HepG2 (cell line): ENCODE results near the gene MEX3D. TPM values are rescaled to one million over a fixed set of nuclear protein-coding genes. Genes with fewer than 3 reads are reported as not detected.

Source experiments
- ATAC-seq: fragments of 200-7000 bp; cut with Tn5 transposase; 3 replicates; pipeline ENCODE4 v1.9.1; 2020; ENCODE audit warnings: mild to moderate bottlenecking, moderate library complexity
- BruUV-seq: library from RNA; stranded (reverse); fragments of 400-500 nt; replicated peaks from 2 replicates; lab custom pipeline; 2021; lab: Mats Ljungman, UMichigan
- CTCF ChIA-PET: fragments of 300-600 bp; formaldehyde crosslinking; extraction: SDS; loops from one replicate; lab custom pipeline; 2021; ENCODE audit warnings: low total read pairs, inconsistent platforms, low intra/inter-chr PET ratio; lab: Yijun Ruan, JAX
- POLR2A ChIA-PET: fragments of 350-600 bp; sonication (Branson Sonifier 250); formaldehyde crosslinking; loops from one replicate; lab custom pipeline; 2020; ENCODE audit warnings: antibody characterized with exemption, inconsistent platforms; lab: Yijun Ruan, JAX
- DNase-seq: peaks from one replicate; pipeline ENCODE4 v3.0.0-alpha.2; 2015; ENCODE audit warnings: low spot score
- FAIRE-seq: peaks from 3 replicates; lab custom pipeline; 2011; peaks lifted over from hg19 to GRCh38; lab: Jason Lieb, UNC
- H2AFZ ChIP-seq: one replicate; pipeline ENCODE4 v1.6.1; 2011; ENCODE audit warnings: low read length, inconsistent platforms
- H3K27ac ChIP-seq: fragments of 300-600 bp; 3 replicates; pipeline ENCODE4 v1.8.0; 2011; ENCODE audit warnings: mixed run types, mild to moderate bottlenecking, mixed read lengths, low read length, inconsistent platforms; ENCODE audit not compliant: insufficient read depth; ENCODE audit errors: extremely low read length
- H3K27me3 ChIP-seq, 2 experiments: fragments of 200-600 bp in 1 of 2; 2 replicates in 1 of 2; 3 replicates in 1 of 2; pipeline versions ENCODE4 v1.6.0 to v1.8.0; 2011; ENCODE audit warnings: low read length in 2 of 2, mild to moderate bottlenecking in 2 of 2, moderate library complexity in 2 of 2, inconsistent platforms in 1 of 2; ENCODE audit not compliant: insufficient read depth in 2 of 2, control insufficient read depth in 1 of 2
- H3K36me3 ChIP-seq, 2 experiments: fragments of 200-600 bp in 1 of 2; replicated peaks in 1 of 2; 2 replicates in 1 of 2; 3 replicates in 1 of 2; pipeline versions ENCODE4 v1.5.1 to v1.8.0; 2011; ENCODE audit warnings: low read length in 2 of 2, inconsistent platforms in 1 of 2; ENCODE audit not compliant: insufficient read depth in 2 of 2, control insufficient read depth in 1 of 2
- H3K4me1 ChIP-seq: 2 replicates; pipeline ENCODE4 v1.5.1; 2012; ENCODE audit warnings: low read length, inconsistent platforms; ENCODE audit not compliant: insufficient read depth
- H3K4me2 ChIP-seq: 2 replicates; pipeline ENCODE4 v1.6.0; 2011; ENCODE audit warnings: low read depth, low read length, inconsistent platforms
- H3K4me3 ChIP-seq, 3 experiments: fragments of 200-600 bp in 1 of 3; sonication (generic), shearing (Covaris generic) in 1 of 3; replicated peaks in 1 of 3; 2 replicates each; pipeline ENCODE4 v1.5.1; 2011 to 2016; ENCODE audit warnings: low read length in 3 of 3, inconsistent platforms in 2 of 3, low read depth in 2 of 3, mild to moderate bottlenecking in 2 of 3, control low read depth in 1 of 3, mixed read lengths in 1 of 3; ENCODE audit not compliant: insufficient read depth in 1 of 3
- H3K79me2 ChIP-seq: one replicate; pipeline ENCODE4 v1.6.1; 2011; ENCODE audit warnings: low read length, inconsistent platforms; ENCODE audit not compliant: insufficient read depth
- H3K9ac ChIP-seq: 2 replicates; pipeline ENCODE4 v1.6.0; 2011; ENCODE audit warnings: mild to moderate bottlenecking, low read depth, low read length, inconsistent platforms; ENCODE audit not compliant: insufficient read depth
- H3K9me3 ChIP-seq: 2 replicates; pipeline ENCODE4 v1.5.1; 2012; ENCODE audit warnings: mild to moderate bottlenecking, low read length
- H4K20me1 ChIP-seq: 2 replicates; pipeline ENCODE4 v1.6.0; 2011; ENCODE audit warnings: inconsistent platforms, mild to moderate bottlenecking, low read length, moderate library complexity; ENCODE audit not compliant: insufficient read depth
- ATF7 ChIP-seq, 2 experiments: fragments of 450-650 bp in 1 of 2; sonication (generic) in 1 of 2; formaldehyde crosslinking in 1 of 2; IDR thresholded peaks; 2 replicates each; pipeline versions ENCODE4 v1.4.0 to v1.6.1; 2016 to 2020; ENCODE audit warnings: antibody characterized with exemption in 1 of 2, mild to moderate bottlenecking in 1 of 2, missing genetic modification reagents in 1 of 2
- CEBPB ChIP-seq: IDR thresholded peaks from 2 replicates; pipeline ENCODE4 v1.6.1; 2011; ENCODE audit warnings: low read depth, low read length, improper control_type of control experiment, borderline replicate concordance
- GATAD2A ChIP-seq: IDR thresholded peaks from 2 replicates; pipeline ENCODE4 v1.6.1; 2016
- NFYC ChIP-seq: IDR thresholded peaks from 2 replicates; pipeline ENCODE4 v1.6.1; 2016; ENCODE audit warnings: missing genetic modification reagents, missing compliant biosample characterization
- REST ChIP-seq, 2 experiments: IDR thresholded peaks; 2 replicates each; pipeline ENCODE4 v1.6.1; 2011 to 2012; ENCODE audit warnings: low read length in 2 of 2, borderline replicate concordance in 1 of 2, low read depth in 1 of 2, mild to moderate bottlenecking in 1 of 2, moderate library complexity in 1 of 2
- SUZ12 ChIP-seq: fragments of 150-350 bp; IDR thresholded peaks from 2 replicates; pipeline ENCODE4 v1.6.1; 2014; ENCODE audit warnings: low read depth, low read length
- ZMYM3 ChIP-seq: sonication (generic); formaldehyde crosslinking; IDR thresholded peaks from 2 replicates; pipeline ENCODE4 v1.5.1; 2020; ENCODE audit warnings: mild to moderate bottlenecking, missing genetic modification reagents
- ZNF605 ChIP-seq: sonication (generic); formaldehyde crosslinking; IDR thresholded peaks from 2 replicates; pipeline ENCODE4 v1.8.0; 2022; ENCODE audit warnings: mild to moderate bottlenecking, missing genetic modification reagents
- ZNF761 ChIP-seq: sonication (generic); formaldehyde crosslinking; conservative IDR thresholded peaks from 2 replicates; pipeline ENCODE4 v1.4.0; 2020; ENCODE audit warnings: mild to moderate bottlenecking, missing genetic modification reagents
- WGBS: methylation state at CpG from one replicate; pipeline ENCODE4 v1.1.6; 2017; ENCODE audit warnings: low lambda C conversion rate; 5-methylcytosine and 5-hydroxymethylcytosine counted together
- in situ Hi-C: cut with HindIII; loops from 2 replicates; pipeline ENCODE4 v1.10.0; 2017; ENCODE audit warnings: low pct_unique_long_range_greater_than_20kb; ENCODE audit not compliant: extremely low pct_ligation_motif_present
- intact Hi-C: fragments of 100-400 bp; cut with micrococcal nuclease; formaldehyde crosslinking; loops from one replicate; pipeline ENCODE4 v1.10.0; 2022; ENCODE audit not compliant: unreplicated experiment
- polyA plus RNA-seq, 8 experiments: library from polyadenylated mRNA; depleted of rRNA in 3 of 8; stranded (reverse) in 7 of 8; unstranded in 1 of 8; fragments of >200 nt; fragmentation: Illumina TruSeq in 4 of 8; extraction: Trizol in 4 of 8; gene quantifications; 2 replicates each; pipeline versions ENCODE4 v1.2.1 to v1.2.3, GENCODE V29; 2011 to 2016; ENCODE audit warnings: low read depth in 4 of 8, missing spikeins in 1 of 8, mixed read lengths in 1 of 8; ENCODE audit not compliant: insufficient read depth in 1 of 8
- total RNA-seq, 5 experiments: library from RNA; depleted of rRNA; stranded (reverse); fragments of >200 nt; fragmentation: Illumina TruSeq; extraction: Trizol; gene quantifications; 2 replicates each; pipeline ENCODE4 v1.2.3, GENCODE V29; 2016; ENCODE audit warnings: low read depth in 1 of 5
- TF ChIP-seq, protein P1 (sequence below), 2 experiments: sonication (generic) in 1 of 2; formaldehyde crosslinking in 1 of 2; IDR thresholded peaks; 2 replicates each; pipeline versions ENCODE4 v1.5.1 to v1.6.1; 2011 to 2020; ENCODE audit warnings: borderline replicate concordance in 1 of 2, low read depth in 1 of 2, low read length in 1 of 2, mild to moderate bottlenecking in 1 of 2, missing genetic modification reagents in 1 of 2, moderate library complexity in 1 of 2

The MEX3D gene
- total and polyA plus RNA-seq, 2 of the 13 experiments (the other 11 are each of a cell fraction or from before 2014, with no cell fraction given), result 3.6 to 17.1 TPM

DNA sequence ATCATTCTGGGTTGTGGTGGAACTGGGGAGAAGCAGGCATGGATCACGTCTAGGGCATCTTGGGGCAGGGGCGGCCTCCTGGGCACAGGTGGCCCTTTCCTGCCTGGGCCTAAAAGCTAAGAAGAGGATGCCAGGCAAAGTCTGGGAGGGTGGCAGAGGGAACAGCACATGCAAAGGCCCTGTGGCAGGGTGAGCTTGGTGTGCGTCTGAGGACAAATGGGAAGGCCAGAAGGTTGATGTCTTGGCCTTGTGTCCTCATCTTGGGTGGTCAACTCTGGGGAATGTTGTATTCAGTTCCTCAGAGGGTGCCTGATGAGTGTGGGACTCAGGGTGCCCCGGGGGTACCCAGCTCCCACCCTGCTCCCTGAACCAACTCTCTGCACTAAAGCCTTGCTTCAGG, 49.7 kb downstream of the MEX3D start:
- Histone ChIP-seq H3K4me1 (peaks cover 19% of the 10 kb centered on the region), H3K27me3 (peaks cover 11 to 48% of the 10 kb centered on the region in 2 experiments), H3K9me3 (no peaks in the 10 kb centered on the region), H3K4me3 (no peak overlapping the region), H3K36me3 (no peaks in the 10 kb centered on the region), H2AFZ (no peak overlapping the region), H3K9ac (no peak overlapping the region), H4K20me1 (no peaks in the 10 kb centered on the region), H3K4me2 (no peak overlapping the region), H3K79me2 (no peaks in the 10 kb centered on the region), H3K27ac (no peak overlapping the region)
- FAIRE-seq, result no peak
- 40% methylated on average over 3 of the region's 4 CpGs for WGBS
- BruUV-seq, result no TSS peak
- no peak for DNase-seq
- ChIA-PET CTCF (no interaction called here), POLR2A (no interaction called here)
- in situ Hi-C loops, result no loop called here
- TF ChIP-seq SUZ12, result no peak
- no peak for TF ChIP-seq ZNF761 (CRISPR knock-in tag)
- 0 out of 2 replicates have a peak, but pooled peaks have one; percentile 23 for TF ChIP-seq ZMYM3
- no peak for ATAC-seq
- intact Hi-C loops, result no loop called here

DNA sequence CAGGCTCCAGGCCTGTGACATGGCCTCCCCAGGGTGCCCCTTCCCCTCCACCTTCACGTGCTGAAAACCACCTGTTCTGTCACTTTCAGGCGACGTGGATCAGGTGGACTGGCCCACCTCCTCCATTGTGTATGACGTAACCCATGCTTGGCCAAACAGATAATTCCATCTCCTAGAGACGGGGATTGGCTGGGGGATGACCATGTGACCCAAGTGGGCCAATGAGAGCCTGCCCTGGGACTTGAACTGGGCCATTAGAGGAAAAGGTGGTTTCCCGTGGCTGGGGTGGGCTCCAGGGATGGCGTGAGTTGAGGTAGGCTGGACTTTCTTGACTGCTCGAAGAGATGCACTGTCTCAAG, 51.8 kb downstream of the MEX3D start:
- Histone ChIP-seq H3K9me3 (no peaks in the 10 kb centered on the region), H3K4me2 (no peak overlapping the region), H3K9ac (no peak overlapping the region), H3K4me3 (no peak overlapping the region), H4K20me1 (no peaks in the 10 kb centered on the region), H3K4me1 (peaks cover 21% of the 10 kb centered on the region), H3K79me2 (no peaks in the 10 kb centered on the region), H3K36me3 (no peaks in the 10 kb centered on the region), H2AFZ (no peak overlapping the region), H3K27ac (no peak overlapping the region), H3K27me3 (peaks cover 0 to 28% of the 10 kb centered on the region in 2 experiments; a peak in 3 of 5 replicates)
- peak; percentile 44 for DNase-seq
- intact Hi-C loops, result no loop called here
- WGBS, result 31% methylated on average over 8 of the region's 8 CpGs
- no TSS peak for BruUV-seq
- in situ Hi-C loops, result no loop called here
- ChIA-PET CTCF (no interaction called here), POLR2A (no interaction called here)
- no peak for FAIRE-seq
- no peak for ATAC-seq
- TF ChIP-seq ZNF605 (no peak), REST (IDR thresholded peaks at IDR 0.05; ENCODE audit: borderline replicate concordance in 1 of 2, low read depth in 1 of 2, low read length in 2 of 2) (no peak), ATF7 (IDR thresholded peaks at IDR 0.05) (peak; percentile 94), ATF7 (CRISPR knock-in tag; IDR thresholded peaks at IDR 0.05) (no peak), GATAD2A (CRISPR knock-in tag) (no peak), NFYC (CRISPR knock-in tag) (peak; percentile 69), CEBPB (peak; percentile 16; the same call in 1 of the 2 replicates)
- TF ChIP-seq, protein P1, sequence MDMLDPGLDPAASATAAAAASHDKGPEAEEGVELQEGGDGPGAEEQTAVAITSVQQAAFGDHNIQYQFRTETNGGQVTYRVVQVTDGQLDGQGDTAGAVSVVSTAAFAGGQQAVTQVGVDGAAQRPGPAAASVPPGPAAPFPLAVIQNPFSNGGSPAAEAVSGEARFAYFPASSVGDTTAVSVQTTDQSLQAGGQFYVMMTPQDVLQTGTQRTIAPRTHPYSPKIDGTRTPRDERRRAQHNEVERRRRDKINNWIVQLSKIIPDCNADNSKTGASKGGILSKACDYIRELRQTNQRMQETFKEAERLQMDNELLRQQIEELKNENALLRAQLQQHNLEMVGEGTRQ (IDR thresholded peaks at IDR 0.05; ENCODE audit: low read depth, low read length), result peak; percentile 52; the same call in 1 of the 2 replicates
- TF ChIP-seq, protein P1 (CRISPR knock-in tag; IDR thresholded peaks at IDR 0.05; ENCODE audit: borderline replicate concordance), result peak; percentile 78; the same call in 1 of the 2 replicates
